HG03280 (cell line): ENCODE results near the gene NAA40.

Experiments
- ATAC-seq: cut with Tn5 transposase; IDR thresholded peaks from one replicate; pipeline ENCODE4 v1.9.1; 2021; ENCODE audit warnings: mild to moderate bottlenecking, moderate library complexity; ENCODE audit not compliant: unreplicated experiment

The NAA40 gene

GRCh38 chr11:64006398-64006797, 67.6 kb downstream of the NAA40 start:
- ATAC-seq: no peak
